Lower leg skin (tissue), 3 donors: ENCODE measurements around the gene TYSND1.

ENCODE experiments used
- POLR2A ChIP-seq, 2 donors: fragments of 450-650 bp; IDR thresholded peaks; one replicate each; pipeline ENCODE4 v1.6.1; 2016 to 2017; ENCODE audit warnings: antibody characterized with exemption in 2 of 2, mild to moderate bottlenecking in 1 of 2, moderate library complexity in 1 of 2
- TF ChIP-seq, protein P1 (sequence below), 3 donors: fragments of 450-650 bp; IDR thresholded peaks; one replicate each; pipeline ENCODE4 v1.5.1; 2016; ENCODE audit warnings: antibody characterized with exemption in 3 of 3, mild to moderate bottlenecking in 3 of 3, moderate library complexity in 2 of 3

DNA sequence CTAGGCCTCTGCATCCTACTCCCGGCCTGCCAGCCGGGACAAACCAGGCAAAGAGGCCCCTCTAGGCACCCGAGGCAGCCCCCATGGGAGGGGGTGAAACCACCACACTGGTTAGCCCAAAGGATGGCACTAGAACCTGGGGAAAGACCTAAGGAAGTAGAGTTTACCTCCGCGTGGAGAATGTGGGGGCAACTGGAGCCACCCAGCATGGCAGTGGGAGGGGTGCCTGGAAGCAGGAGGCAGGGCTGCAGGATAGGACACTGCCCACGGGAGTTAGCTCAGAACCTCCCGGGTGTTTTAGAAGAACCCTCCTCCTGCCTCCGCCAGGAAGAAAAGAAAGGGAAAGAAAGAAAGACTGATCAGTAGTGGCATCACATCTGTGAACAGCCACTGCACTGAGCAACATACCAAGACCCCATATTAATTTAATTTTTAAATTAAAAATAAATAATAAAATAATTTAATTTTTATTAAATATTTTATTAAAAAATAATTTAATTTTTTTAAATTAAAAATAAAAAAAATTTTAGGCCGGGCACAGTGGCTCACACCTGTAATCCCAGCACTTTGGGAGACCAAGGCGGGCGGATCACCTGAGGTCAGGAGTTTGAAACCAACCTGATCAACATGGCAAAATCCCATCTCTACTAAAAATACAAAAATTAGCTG, 25.1 kb downstream of the TYSND1 start:
- TF ChIP-seq, protein P1, sequence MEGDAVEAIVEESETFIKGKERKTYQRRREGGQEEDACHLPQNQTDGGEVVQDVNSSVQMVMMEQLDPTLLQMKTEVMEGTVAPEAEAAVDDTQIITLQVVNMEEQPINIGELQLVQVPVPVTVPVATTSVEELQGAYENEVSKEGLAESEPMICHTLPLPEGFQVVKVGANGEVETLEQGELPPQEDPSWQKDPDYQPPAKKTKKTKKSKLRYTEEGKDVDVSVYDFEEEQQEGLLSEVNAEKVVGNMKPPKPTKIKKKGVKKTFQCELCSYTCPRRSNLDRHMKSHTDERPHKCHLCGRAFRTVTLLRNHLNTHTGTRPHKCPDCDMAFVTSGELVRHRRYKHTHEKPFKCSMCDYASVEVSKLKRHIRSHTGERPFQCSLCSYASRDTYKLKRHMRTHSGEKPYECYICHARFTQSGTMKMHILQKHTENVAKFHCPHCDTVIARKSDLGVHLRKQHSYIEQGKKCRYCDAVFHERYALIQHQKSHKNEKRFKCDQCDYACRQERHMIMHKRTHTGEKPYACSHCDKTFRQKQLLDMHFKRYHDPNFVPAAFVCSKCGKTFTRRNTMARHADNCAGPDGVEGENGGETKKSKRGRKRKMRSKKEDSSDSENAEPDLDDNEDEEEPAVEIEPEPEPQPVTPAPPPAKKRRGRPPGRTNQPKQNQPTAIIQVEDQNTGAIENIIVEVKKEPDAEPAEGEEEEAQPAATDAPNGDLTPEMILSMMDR (IDR thresholded peaks at IDR 0.05) = no peak
- no peak for TF ChIP-seq POLR2A (IDR thresholded peaks at IDR 0.05)
